H1 (cell line): ENCODE measurements around the gene GALNT9.

Source experiments
- CHD2 ChIP-seq: IDR thresholded peaks from 2 replicates; pipeline ENCODE4 v1.6.1; 2012; ENCODE audit warnings: low read length, improper control_type of control experiment
- EGR1 ChIP-seq: IDR thresholded peaks from 2 replicates; pipeline ENCODE4 v1.6.1; 2011; ENCODE audit warnings: low read depth, low read length, borderline replicate concordance
- POLR2A ChIP-seq, 2 experiments: IDR thresholded peaks; 1 replicate in 1 of 2; 2 replicates in 1 of 2; pipeline ENCODE4 v1.6.1; 2011; ENCODE audit warnings: low read depth in 2 of 2, low read length in 2 of 2, mild to moderate bottlenecking in 2 of 2; ENCODE audit errors: control extremely low read depth in 1 of 2
- RNF2 ChIP-seq: fragments of 200-900, 300-1000 bp; sonication (generic); IDR thresholded peaks from 2 replicates; pipeline ENCODE4 v1.7.1; 2016; ENCODE audit warnings: borderline replicate concordance, low read depth, mild to moderate bottlenecking, antibody characterized with exemption, low read length; ENCODE audit not compliant: poor library complexity, severe bottlenecking; ENCODE audit errors: missing control alignments
- SIN3A ChIP-seq, 2 experiments: IDR thresholded peaks in 1 of 2; conservative IDR thresholded peaks in 1 of 2; 2 replicates each; pipeline ENCODE4 v1.6.1; 2011 to 2012; ENCODE audit warnings: low read length in 2 of 2, improper control_type of control experiment in 1 of 2, low read depth in 1 of 2, mild to moderate bottlenecking in 1 of 2
- SUZ12 ChIP-seq: fragments of 200-600 bp; sonication (generic); IDR thresholded peaks from 2 replicates; pipeline ENCODE4 v1.6.1; 2012; ENCODE audit warnings: mild to moderate bottlenecking, inconsistent platforms, low read length, moderate library complexity, mixed read lengths
- TF ChIP-seq, protein P1 (sequence below), 3 experiments: IDR thresholded peaks; 1 replicate in 2 of 3; 2 replicates in 1 of 3; pipeline versions ENCODE4 v1.5.1 to v1.6.1; 2011; ENCODE audit warnings: low read length in 3 of 3, mild to moderate bottlenecking in 3 of 3, inconsistent platforms in 2 of 3, low read depth in 1 of 3, moderate library complexity in 1 of 3; ENCODE audit not compliant: insufficient read depth in 1 of 3; ENCODE audit errors: control extremely low read depth in 1 of 3

DNA sequence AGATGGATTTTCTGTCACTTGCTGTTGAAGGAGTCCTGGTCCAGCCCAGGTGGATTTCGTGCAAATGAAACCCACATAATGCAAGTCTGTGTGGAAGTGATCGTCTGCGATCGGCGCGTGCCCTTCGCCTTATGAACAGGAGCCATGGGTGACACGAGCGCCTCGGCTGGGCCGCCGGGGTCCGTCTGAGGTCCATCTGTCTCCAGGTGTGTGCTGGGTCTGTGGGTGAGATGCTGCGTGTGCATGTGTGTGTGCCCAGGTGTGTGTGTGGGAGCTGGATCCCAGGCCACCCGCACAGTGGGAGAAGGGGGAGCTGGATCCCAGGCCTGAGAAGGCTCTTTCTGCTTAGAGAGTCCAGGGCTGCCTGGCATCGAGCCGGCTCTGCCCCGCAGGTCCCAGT lies 53.8 kb downstream of the GALNT9 start:
- TF ChIP-seq RNF2 (no peak), SIN3A (conservative IDR thresholded peaks at IDR 0.05 in 1 of 2, IDR thresholded peaks at IDR 0.05 in 1 of 2; ENCODE audit: low read depth in 1 of 2, low read length in 2 of 2) (no peak), POLR2A (IDR thresholded peaks at IDR 0.05; ENCODE audit: control extremely low read depth in 1 of 2, low read depth in 2 of 2, low read length in 2 of 2) (no peak), EGR1 (no peak), SUZ12 (no peak), CHD2 (no peak)
- TF ChIP-seq, protein P1, sequence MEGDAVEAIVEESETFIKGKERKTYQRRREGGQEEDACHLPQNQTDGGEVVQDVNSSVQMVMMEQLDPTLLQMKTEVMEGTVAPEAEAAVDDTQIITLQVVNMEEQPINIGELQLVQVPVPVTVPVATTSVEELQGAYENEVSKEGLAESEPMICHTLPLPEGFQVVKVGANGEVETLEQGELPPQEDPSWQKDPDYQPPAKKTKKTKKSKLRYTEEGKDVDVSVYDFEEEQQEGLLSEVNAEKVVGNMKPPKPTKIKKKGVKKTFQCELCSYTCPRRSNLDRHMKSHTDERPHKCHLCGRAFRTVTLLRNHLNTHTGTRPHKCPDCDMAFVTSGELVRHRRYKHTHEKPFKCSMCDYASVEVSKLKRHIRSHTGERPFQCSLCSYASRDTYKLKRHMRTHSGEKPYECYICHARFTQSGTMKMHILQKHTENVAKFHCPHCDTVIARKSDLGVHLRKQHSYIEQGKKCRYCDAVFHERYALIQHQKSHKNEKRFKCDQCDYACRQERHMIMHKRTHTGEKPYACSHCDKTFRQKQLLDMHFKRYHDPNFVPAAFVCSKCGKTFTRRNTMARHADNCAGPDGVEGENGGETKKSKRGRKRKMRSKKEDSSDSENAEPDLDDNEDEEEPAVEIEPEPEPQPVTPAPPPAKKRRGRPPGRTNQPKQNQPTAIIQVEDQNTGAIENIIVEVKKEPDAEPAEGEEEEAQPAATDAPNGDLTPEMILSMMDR (IDR thresholded peaks at IDR 0.05; ENCODE audit: control extremely low read depth in 1 of 3, insufficient read depth in 1 of 3, low read depth in 1 of 3, low read length in 3 of 3): no peak
